DND-41 (cell line): ENCODE results near the gene FSCN2.

Experiments
- EZH2 ChIP-seq: IDR thresholded peaks from 3 replicates; pipeline ENCODE4 v1.6.1; 2012; ENCODE audit warnings: borderline replicate concordance, low read depth, mild to moderate bottlenecking, moderate library complexity, low read length, inconsistent platforms; ENCODE audit not compliant: severe bottlenecking
- TF ChIP-seq, protein P1 (sequence below): IDR thresholded peaks from 2 replicates; pipeline ENCODE4 v1.5.1; 2012; ENCODE audit warnings: borderline replicate concordance, low read length, moderate library complexity, mild to moderate bottlenecking; ENCODE audit not compliant: poor library complexity, severe bottlenecking; ENCODE audit errors: extremely low read depth

DNA sequence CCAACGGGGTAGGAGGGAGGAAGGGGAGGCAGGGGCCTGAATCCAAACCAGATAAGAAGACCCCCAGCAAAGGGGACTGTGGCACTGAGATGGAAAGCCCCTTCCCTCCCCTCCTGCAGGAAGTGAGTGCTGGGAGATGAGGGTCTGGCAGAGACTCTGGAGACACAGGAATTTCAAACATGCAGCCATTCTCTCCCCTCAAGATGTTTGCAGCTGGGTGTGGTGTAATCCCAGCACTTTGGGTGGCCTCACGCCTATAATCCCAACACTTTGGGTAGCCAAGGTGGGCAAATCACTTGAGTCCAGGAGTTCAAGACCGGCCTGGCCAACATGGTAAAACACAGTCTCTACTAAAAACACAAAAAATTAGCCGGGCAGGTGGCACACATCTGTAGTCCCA lies 57.9 kb downstream of the FSCN2 start:
- TF ChIP-seq, protein P1, sequence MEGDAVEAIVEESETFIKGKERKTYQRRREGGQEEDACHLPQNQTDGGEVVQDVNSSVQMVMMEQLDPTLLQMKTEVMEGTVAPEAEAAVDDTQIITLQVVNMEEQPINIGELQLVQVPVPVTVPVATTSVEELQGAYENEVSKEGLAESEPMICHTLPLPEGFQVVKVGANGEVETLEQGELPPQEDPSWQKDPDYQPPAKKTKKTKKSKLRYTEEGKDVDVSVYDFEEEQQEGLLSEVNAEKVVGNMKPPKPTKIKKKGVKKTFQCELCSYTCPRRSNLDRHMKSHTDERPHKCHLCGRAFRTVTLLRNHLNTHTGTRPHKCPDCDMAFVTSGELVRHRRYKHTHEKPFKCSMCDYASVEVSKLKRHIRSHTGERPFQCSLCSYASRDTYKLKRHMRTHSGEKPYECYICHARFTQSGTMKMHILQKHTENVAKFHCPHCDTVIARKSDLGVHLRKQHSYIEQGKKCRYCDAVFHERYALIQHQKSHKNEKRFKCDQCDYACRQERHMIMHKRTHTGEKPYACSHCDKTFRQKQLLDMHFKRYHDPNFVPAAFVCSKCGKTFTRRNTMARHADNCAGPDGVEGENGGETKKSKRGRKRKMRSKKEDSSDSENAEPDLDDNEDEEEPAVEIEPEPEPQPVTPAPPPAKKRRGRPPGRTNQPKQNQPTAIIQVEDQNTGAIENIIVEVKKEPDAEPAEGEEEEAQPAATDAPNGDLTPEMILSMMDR, result no peak
- TF ChIP-seq EZH2, result no peak
